Mucosa of gallbladder (tissue), 1 donor: ENCODE measurements around the gene SIAH3. TPM values are rescaled to one million over a fixed set of nuclear protein-coding genes. Genes with fewer than 3 reads are reported as not detected.

Experiments
- DNase-seq: peaks from one replicate; pipeline ENCODE4 v3.0.0-alpha.2; 2020; ENCODE audit warnings: low spot score
- total RNA-seq: library from RNA; stranded (reverse); gene quantifications from one replicate; pipeline ENCODE4 v1.2.1, GENCODE V29; 2021
- donor health status: DM: no; HTN: no; CAD: no.

SIAH3 gene
- total RNA-seq, 1 donor from 2014 or later: 0.06 TPM

DNA sequence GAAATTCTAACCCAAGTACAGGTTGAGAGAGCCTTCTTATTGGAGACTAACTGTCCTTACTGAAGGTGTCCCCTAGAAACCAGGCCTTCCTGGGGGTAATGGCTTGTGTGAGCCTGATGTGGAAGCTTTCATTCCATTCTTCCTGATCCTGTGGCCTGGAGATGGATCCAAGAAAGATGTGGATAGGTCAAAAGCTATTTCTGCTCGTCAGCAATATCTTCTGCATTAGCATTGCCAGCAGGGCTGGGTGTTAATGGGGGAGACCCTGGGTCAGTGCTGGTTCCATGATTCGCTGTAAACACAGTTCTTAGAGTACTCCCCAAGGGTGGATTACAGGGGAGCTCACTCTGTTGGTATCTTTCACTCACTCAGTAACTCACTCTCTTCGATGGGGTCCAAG, 106.6 kb downstream of the SIAH3 start:
- no peak for DNase-seq

DNA sequence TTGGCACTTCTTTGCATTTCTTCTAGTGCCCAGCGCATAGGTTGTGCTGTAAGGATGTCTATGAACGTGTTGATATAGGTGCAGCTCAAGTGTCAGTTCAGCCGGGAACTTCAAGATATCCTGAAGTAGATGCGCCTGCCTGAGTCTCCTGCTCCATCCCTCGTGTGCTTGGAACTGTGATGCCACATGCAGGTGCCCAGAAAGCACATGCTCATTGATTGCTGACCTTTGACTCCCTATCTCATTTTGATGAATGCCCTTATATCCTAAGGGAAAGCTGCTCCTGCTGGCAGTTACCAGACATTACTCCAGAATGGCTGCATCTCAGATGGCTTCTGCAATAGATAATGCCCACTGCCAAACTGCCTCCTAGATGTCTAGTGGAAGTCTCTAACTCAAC, 108.6 kb downstream of the SIAH3 start:
- DNase-seq: no peak

DNA sequence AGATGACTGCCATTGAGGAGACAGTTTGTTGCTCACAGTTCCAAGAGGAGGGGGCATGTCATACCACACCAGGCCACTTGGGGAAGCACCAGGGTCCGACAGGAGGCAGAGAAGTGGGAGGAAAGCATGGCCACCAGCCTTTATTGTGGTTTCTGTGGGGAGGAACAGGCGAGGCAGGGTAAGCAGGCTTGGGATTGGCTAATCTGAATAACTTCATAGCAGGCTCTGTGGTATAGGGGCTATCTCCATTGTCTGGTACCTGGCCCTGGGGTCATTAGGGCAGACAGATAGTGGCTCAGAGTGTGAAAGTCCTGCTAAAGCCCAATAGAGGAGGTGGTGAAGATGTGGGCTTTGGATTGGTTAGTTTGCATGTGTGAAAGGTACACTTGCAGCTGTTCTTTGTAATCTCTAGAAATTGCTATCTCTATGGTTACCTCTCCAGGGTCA, 114.0 kb downstream of the SIAH3 start:
- no peak for DNase-seq

DNA sequence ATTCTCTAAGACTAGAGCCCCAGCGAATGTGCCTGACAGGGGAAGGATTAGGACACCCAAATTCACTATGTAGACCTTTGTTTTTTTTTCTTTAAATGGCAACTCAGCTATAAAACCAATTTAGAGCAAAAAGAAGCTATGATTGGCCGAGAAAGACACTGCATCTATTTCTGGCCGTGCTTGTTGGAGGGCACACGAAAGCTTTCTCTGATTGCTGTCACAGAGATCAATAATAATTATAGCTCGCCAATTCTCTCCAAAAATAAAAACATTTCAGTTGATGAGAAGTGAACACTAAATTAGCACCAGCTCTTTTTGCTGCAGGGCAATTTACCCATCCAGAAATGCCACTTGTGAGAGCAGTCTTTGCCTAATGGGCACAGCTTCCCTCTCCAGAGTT, 118.2 kb downstream of the SIAH3 start:
- DNase-seq: no peak

DNA sequence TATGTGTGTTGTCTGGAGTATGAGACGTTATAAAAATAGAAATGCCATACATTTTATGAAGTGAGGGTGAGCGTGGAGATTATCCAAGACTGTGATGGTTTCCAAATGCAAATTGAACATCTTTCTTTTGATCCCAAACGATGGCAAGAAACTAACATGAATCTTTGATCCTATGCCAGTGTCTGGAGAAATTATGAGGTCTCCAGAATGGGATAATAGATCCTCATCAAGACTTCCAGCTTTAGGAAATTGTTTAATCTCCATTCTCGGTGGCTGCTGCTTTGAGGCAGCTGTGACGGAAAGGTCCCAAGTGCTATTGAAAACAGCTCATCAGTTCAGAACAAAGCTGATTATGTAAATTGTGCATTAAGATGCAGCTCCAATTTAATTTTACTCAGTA, 118.6 kb downstream of the SIAH3 start:
- DNase-seq: no peak

DNA sequence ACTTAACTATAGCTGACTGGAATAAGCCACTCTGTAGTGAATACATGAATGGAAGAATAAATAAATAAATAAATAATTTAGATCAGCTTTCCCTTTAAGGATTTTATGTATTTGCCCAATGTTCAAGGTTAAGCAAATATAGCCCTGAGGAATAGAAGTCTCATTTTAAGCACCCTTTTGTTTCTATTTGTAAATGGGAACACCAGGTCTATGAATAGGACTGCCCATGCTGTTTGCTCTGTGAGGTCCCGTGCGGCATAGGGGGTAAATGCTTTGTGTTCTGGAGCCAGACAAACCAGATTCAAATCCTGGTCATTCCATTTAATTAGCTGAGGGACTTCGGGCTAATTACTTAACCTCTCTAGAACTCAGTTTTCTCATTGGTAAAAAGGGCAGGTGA, 120.1 kb downstream of the SIAH3 start:
- no peak for DNase-seq

DNA sequence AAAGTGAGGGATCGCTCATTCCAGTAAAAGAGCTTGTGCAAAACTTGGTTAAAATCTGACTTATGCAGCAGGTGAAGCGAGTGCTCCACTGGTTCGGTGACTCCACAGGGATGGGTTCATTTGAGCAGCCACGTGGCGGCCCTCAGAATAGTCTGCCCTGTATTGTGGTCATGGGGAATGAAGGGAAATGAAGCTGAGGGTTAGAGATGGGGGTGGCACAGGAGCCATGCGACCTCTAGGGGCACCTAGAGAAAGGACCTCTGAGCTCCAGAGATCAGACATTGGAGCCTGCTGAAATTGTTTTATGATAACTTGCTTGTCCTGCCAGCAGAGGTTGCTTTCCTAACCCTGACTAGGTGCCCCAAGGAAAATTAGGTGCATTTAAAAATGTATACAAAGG, 122.8 kb downstream of the SIAH3 start:
- no peak for DNase-seq

Other genes starting within 250 kb of the SIAH3 start
- gene ERICH6B, start 236.0 kb downstream of the SIAH3 start, total RNA-seq: not detected
- gene CBY2, start 149.4 kb downstream of the SIAH3 start, total RNA-seq: not detected
- gene ZC3H13, start 201.0 kb upstream of the SIAH3 start, total RNA-seq: 43.3 TPM